Fibroblast of skin of abdomen (primary cell): ENCODE measurements around the gene SPDYE1. TPM values are rescaled to one million over a fixed set of nuclear protein-coding genes. Genes with fewer than 3 reads are reported as not detected.
"Not testable (repeated sequence)": the region's sequence is repeated elsewhere in the genome, so short reads cannot be mapped to it uniquely, and the experiment has no call there.

Source experiments
- DNase-seq: peaks from one replicate; pipeline ENCODE4 v3.0.0-alpha.2; 2013
- polyA plus RNA-seq, 2 experiments: library from polyadenylated mRNA; unstranded; fragments of 120-200 nt; gene quantifications; one replicate each; pipeline ENCODE4 v1.2.1, GENCODE V29; 2013; ENCODE audit not compliant: insufficient read length in 2 of 2

Gene SPDYE1, protein sequence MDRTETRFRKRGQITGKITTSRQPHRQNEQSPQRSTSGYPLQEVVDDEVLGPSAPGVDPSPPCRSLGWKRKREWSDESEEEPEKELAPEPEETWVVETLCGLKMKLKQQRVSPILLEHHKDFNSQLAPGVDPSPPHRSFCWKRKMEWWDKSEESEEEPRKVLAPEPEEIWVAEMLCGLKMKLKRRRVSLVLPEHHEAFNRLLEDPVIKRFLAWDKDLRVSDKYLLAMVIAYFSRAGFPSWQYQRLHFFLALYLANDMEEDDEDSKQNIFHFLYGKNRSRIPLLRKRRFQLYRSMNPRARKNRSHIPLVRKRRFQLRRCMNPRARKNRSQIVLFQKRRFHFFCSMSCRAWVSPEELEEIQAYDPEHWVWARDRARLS
- polyA plus RNA-seq (2013, experiment 1 of 2; ENCODE audit: insufficient read length), result 0.33 TPM
- 0.11 TPM for polyA plus RNA-seq (2013, experiment 2 of 2; ENCODE audit: insufficient read length)

DNA sequence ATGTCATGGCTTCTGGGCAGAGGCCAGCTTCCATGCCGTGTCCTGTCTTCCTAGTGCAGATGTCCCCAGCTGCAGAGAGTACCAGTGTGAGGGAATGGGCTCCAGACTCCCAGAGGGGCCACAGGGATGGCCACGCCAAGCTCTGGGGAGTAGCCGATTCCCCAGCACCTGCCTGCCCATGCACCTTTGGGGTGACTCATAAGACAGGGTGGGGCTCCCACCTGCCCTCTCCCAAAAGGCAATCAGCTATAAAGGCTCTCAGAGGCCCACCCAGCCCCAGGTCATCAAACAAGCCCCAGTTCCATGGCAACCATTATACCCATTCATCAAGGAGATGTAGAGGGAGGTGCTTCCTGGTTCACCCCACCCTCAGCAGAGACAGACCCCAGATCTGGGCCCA is at the start of gene SPDYE1:
Gene SPDYE1, plus strand, starts transcription at position 366 of the 400 bp plus-strand sequence. CDS start 2,053 bp downstream, outside the sequence.
- not testable (repeated sequence) for DNase-seq

DNA sequence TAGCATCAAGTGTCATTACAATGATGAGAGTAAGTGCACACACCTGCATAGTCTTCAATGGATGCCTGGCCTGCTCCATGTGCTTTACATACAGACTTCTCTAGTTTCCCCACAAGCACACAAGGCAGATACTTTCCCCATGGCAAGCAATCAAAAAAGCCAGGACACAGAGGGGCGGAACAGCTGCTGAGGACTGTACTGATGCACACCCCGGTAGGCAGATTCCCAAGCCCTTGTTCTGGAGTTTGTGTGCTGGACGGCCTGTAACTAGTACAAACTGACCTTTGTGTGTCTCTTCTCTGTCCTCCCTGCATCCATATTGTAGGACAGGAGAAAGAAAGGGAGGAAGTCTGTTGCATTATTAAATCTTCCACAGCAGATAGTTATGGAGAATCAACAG is 45.7 kb upstream of the SPDYE1 start:
- DNase-seq, result no peak

DNA sequence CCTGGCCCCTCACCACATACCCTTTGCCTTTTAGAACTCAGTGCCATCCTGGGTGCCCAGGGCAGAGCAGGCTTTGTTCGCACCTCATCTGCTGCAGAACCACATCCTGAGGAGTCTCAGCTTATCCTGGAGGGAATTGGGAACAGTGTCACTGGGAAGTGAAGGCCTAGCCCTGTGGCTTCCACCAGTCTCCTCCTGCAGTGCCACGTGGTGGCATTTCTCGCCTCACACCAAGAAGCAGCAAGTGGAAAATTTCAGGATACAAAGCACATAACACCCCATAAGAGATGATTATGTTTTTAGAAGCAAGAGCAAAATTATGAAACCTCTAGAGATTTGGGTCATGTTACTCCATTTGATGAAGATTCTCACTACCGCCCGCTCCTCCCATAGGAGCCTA is 44.6 kb upstream of the SPDYE1 start:
- DNase-seq, result no peak

DNA sequence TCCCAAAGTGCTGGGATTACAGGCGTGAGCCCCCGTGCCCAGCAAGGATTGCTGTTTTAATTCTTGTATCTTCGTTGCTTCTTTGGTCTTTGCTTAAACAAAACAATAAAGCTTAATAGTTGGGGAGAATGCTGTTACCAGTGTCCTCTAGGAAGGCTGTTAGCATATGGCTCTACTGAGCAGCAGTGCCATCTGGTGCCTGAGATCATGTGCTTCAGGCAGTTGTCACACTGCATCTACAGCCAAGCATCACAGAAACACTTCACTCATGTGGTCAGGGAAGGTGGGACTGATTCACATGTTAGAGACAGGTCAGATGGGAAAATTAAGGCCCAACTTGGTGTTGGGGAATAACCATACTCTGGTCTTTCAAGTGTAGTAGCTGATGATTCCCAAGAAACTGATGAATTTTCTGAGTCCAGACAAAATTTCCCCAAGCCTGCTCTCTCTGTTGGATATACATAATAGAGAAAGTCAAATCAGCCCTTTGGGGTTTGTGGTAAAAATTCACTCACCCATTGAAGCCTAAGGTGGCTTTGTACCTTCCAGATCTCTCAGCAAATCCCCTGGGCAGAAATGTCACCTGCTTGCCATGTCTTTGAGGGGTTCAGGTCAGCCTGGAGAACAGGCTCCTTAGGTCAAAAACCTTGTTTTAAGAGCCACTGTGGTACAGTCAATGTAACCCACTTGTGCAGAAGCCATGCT is 43.0 kb upstream of the SPDYE1 start:
- DNase-seq, result peak; percentile 53

DNA sequence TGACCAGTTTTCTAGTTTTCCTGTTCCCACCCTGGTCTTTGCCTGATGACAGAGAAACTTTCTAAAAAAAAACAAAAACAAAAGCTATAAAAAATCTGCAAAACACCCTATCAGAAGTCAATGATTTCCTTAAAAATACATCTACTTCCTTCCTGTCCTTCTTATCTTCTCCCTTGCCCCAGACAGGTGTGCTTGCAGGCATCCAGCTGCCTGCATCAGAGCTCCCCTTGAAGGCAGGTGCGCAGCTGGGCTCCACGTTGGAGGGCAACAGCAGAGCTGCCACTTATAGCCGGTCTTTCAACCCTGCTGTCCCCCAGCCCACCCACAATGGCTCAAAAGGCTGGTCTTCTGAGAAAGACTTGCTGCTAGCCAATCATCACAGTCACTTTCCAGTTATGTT is 41.7 kb upstream of the SPDYE1 start:
- DNase-seq, result no peak

DNA sequence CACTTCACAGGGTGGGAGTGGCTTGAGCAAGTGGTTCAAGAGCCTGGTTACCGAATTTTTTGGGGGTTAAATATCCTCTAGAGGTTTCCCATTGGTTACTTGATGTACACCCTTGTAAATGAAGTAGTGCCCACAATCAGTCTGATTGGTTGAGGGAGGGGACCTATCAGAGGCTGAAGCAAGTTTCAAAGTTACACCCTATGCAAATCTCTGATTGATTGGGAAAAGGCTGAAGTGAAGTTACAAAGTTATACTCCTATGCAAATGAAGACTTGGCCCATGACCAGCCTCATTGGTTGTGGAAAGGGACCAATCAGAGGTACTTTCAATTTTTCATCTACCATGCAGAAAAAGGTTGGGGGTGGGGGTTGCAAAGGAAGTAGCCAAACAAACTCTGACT is 36.8 kb upstream of the SPDYE1 start:
- DNase-seq, result no peak

DNA sequence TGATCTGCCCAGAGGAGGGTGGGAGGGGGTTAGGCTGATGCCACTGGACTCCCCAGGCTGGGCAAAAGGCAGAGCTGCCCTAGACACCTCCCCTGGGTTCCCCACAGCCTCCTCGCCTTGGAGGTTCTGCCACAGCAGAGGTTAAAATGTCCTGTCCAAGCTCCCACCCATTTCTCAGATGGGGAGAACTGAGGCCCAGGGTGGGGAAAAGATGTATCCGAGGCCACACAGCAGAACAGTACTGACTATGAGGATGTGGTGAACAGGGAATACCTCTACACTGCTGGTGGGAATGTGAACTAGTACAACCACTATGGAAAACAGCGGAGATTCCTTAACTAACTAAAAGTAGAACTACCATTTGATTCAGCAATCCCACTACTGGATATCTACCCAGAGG is 31.3 kb upstream of the SPDYE1 start:
- DNase-seq, result not testable (repeated sequence)

DNA sequence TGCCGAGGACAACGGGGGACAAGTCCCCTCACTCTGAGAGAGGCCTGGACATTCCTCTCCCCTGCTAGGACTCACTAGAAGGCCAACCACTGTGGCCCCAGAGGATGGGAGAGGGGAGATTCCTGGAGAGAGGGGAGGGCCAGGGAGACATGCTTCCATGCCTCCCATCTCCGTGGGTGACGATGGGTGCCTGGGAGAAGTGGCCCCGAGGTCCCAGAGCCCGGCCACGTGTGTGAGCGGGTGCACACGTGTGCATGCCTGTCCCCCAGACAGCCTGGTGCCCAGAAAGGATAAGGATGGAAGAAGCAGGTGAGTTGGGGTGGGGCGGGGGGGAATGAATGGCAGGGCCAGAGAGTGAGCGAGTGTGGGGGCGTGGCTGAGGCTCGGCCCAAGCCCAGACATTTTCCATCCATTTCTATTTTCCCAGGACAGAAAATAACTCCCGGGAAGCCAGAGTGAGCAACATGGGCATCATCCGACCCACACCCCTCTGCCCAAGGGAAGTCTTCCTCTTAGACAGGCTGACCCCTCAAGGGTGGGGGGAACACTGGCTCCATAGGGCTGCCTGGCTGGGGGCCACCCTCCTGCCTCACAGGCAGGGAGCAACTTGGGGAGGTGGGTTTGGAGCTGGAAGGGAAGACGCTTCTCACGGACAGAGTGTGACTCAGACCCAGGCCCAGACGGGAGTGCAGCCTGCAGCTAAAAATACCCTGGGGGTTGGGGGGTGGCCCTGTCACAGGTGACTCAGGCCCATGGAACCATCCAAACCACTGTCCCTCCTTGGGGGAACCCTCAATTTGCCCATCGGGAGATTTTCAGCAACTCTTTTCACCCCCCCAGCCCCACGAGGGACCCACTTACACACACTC is 29.3 kb upstream of the SPDYE1 start:
- DNase-seq, result not testable (repeated sequence)

DNA sequence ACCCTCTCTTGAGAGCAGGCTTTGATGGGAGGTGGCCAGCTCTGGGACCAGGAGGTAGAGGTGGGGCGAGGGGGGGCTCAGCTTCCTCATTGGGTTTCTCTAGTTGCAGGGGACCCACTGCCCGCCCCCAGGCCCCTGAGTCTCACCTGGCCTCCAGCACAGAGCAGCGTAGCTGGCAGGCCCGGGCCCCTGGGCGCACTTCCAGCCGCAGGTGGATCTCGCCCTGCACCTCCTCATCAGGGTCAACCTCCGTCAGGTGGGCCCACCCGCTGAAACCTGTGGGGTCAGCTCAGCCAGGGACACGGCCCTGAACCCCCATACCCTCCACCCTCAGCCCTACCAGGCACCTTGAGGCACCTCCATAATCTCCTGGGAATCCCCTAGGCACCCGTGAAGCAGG is 28.1 kb upstream of the SPDYE1 start:
- not testable (repeated sequence) for DNase-seq

DNA sequence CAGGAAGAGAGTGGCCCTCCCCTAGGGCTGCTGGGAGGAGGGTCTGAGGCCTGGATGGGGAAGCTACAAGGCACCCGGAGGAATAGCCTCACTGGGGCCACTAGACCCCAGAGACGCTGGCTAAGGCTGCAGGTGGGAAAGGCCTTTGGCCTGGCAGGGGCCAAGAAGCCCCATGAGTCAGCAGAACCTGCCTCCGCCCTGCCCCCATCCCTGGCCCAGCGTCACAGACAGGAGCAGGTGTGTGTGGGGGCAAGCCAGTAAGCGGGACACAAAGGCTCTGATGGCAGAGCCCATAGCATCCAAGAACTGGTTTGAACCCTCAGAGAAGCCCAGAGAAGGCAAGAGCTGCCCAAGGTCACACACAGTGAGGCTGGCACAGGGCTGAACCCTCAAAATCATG is 27.0 kb upstream of the SPDYE1 start:
- not testable (repeated sequence) for DNase-seq

DNA sequence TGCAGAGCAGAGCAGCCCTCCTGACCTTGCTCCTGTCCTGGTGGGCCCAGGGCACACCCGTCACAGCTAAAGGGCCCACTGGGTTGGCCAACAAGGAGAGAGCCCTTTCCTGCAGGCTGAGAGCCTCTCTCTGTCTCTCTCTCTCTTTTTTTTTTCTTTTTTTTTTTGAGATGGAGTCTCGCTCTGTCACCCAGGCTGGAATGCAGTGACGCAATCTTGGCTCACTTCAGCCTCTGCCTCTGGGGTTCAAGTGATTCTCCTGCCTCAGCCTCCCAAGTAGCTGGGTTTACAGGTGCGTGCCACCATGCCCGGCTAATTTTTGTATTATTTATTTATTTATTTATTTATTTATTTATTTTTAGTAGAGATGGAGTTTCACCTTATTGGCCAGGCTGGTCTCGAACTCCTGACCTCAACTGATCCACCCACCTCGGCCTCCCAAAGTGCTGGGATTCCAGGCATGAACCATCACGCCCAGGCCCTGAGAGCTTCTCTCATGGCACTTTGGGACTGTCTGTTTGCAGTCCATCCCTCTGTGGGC is 23.6 kb upstream of the SPDYE1 start:
- DNase-seq, result not testable (repeated sequence)

DNA sequence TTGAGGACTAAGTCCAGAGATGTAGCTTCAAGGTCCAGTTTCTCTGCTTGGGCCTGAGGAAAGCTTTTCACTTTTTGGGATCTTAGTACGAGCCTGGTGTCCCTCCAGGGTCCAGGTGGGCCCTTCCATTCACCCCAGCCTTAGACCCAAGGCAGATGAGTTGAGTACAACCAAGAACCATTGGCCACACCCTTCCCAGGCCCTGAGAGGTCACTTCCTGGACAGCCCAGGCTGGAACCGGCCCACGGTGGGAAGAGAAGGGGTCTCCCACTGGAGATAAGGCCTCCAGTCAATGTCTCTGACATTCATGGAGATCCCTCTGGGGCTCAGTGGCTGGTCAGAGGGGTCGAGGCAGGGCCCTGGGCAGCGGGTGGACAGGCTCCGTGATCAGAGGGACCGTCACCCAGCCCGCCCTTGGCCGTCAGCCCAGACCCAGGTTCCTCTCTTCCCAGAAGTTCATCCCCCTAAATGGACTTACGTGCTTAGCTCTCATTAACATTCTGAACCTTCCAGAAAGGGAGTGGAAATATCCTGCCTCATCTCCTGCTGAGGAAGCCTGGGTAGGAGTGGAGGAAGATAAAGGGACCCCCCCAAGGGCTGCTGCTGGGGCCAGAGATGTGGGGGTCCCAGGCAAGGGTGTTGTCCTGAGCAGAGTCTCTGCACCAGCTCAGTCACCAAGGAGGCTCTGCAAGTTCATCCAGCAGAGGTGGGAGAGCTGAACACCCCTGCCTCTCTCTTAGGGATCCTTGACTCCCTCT is 22.8 kb upstream of the SPDYE1 start:
- DNase-seq, result not testable (repeated sequence)

DNA sequence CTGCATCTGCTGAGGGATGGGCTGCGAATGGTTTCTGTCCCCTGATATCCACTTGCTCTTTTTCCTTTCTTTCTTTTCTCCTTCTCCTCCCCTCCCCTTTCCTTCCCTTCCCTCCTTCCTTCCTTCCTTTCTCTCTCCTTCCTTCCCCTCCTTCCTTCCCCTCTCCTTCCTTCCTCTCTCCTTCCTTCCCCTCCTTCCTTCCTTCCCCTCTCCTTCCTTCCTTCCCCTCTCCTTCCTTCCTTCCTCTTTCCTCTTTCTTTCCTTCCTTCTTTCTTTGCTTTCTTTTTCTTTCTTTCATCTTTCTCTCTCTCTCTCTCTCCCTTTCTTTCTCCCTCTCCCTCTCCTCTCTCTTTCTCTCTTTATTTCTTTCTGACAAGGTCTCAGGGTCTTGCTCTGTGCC is 20.2 kb upstream of the SPDYE1 start:
- DNase-seq, result no peak

DNA sequence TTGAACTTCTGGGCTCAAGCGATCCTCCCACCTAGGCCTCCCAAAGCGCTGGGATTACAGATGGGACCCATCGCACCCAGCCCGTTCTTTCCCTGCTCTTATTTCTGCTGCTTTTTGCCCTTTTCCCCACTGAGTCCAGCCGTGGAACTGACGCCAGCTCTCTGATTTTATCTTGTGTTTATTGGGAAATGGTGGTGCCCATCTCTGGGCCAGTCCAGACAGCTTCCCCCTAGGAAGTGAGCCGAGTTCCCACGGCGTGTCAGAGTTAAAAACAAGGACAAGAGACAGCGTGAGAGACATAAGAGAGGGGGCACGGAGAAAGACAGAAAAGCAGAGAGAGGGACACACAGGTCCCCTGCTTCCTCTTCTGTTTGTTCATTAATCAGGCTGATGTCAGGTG is 19.6 kb upstream of the SPDYE1 start:
- not testable (repeated sequence) for DNase-seq

DNA sequence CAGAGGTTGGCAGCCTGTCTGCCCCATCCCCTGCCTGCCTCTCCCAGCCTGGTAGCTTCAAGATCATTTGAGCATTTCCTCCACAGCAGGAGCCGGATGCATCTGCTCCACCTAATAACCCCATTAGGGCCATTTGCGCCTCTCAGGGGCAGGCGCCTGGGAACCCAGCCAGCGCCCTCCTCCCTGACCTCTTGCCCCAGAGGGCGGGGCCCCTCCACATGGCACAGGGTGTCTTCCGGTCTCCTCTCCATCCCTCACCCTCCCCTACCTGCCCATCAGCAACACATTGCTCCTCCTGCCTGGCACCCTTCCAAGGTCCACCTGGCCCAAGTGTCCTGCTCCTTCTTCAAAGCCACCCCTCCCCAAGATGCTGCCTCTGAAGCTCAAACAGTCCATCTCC is 14.8 kb upstream of the SPDYE1 start:
- not testable (repeated sequence) for DNase-seq

DNA sequence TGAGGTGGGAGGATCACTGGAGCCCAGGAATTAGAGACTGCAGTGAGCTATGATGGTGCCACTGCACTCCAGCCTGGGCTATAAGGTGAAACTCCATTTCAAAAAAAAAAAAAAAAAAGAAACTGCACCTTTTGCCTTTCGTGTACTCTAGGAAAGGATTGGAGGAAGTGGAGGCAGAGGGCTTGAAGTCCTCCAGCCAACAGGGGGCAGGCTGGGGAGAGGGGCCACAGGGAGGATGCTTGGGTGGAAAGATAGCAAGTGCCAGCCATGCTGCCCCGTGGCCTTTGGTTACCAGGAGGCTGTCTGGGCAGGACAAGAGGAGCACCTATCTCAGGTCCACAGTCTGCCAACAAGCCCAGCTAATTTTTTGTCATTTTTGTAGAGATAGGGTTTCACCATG is 14.0 kb upstream of the SPDYE1 start:
- DNase-seq, result not testable (repeated sequence)

DNA sequence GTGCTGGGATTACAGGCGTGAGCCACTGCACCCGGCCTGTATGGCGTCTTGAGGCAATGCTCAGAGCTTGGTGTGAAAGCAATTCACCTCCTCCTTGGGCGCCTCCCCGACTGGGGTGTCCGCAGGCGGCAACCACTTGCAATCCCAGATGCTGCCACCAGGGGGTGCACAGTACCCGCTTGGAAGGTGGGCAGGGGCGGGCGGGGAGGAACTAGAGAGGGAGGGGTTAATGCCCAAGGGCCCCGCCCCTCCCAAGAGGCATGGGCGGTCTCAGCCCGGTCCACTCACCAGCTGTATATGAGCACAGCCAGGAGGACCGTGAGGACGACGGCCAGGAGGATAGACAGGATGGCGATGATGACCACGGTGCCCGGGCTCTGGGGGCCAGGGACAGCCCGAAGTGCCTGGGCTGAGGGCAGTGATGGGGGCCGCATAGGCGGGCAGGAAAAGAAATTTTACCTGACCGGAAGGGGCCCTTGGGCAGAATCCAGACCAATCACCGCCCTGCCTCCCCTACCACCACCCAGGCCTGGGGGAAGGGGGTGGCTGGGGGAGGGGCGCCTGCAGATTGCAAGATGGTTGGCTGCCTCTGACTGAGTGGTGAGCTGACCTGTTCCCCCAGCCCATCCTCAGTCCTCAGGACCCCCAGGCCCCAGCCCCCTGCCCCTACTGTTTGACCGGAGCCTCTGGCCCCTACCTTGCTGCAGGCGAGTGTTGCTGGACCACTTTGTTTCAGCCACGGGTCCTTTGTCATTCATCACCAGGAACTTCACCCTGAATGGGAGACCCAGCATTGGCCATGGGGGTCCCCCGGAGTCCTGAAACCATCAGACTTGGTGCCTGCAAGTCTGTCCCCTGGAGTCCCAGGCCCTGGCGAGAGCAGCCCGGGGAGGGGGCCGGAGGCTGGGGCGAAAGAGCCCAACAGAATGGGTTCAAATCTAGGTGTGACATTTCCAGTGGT is 11.5 kb upstream of the SPDYE1 start:
- DNase-seq, result peak; percentile 64

DNA sequence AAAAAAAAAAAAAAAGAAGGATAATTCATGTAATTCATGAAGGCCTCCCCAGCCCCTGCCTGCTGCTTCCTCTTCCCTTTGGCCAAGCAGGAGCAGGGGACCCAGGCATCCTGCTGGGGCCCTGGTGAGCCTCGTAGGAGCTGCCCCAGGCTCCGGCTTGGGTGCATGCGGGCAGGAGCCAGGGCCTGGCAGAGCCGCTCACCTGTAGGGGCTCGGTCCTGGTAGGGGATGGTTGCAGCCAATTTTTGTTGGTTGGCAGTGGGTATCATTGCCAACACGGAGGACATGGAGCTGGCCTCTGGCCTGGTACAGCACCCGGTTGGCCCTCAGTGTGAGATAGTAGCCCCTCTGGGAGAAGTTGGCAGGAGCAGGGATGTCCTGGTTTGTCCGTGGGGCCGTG is 10.2 kb upstream of the SPDYE1 start:
- not testable (repeated sequence) for DNase-seq

DNA sequence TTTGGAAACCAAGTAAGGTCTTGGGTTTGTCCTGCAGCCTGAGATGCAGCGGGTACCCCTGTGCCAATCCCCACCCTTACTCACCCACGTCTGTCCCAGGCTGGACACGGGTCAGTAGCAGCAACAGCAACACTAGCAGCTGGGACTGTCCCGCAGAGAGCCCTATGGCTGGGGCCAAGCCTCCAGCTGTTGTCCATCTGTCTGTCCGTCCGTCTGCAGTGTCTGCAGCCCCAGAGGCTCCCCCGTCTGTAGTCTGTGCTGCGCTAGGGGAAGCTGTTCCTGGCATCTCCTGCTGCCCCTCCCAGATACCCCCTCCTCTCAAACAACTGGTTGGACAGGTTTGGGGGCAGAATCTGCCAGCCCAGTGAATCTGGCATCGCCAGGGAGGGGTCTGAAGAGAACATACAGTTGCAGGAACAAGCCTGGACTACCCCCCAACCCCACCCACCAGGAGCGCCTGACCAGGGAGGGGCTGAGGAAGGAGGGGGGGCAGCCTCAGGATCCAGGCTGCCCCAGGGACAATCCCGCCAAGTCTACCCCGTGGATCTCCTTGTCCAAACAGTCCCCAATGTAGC is 7.6 kb upstream of the SPDYE1 start:
- DNase-seq, result not testable (repeated sequence)

DNA sequence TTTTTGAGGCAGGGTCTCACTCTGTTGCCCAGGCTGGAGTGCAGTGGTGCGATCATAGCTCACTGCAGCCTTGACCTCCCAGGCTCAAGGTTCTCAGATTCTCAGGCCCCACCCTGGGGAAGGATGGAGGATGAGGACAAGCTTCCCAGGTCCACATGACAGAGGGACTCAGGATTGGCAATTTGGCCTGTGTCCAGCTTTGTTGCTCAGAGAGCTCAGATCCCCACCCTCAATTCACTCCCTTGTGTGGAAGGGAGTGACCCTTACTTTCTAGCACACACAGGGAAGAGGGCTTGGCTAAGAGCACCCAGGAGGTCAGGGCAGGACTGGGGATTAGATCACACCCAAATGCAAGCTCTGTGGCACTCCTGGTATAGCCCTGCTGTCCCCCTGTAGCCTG is 6.9 kb upstream of the SPDYE1 start:
- DNase-seq, result not testable (repeated sequence)
